Measurements from ENCODE around the gene NEU2. TPM values are rescaled to one million over a fixed set of nuclear protein-coding genes. Genes with fewer than 3 reads are reported as not detected.

The NEU2 gene
- total and polyA plus RNA-seq, 2 of the 13 experiments (the other 11 are each of a cell fraction or from before 2014, with no cell fraction given) = not detected

- TF ChIP-seq PATZ1 (CRISPR knock-in tag; IDR thresholded peaks at IDR 0.05) (no peak; the same call in 1 of the 2 replicates), ZSCAN29 (CRISPR knock-in tag; conservative IDR thresholded peaks at IDR 0.05) (no peak), ZFP82 (CRISPR knock-in tag; IDR thresholded peaks at IDR 0.05; ENCODE audit: borderline replicate concordance) (no peak), ZNF441 (CRISPR knock-in tag; IDR thresholded peaks at IDR 0.05; ENCODE audit: borderline replicate concordance) (no peak), MYNN (CRISPR knock-in tag; IDR thresholded peaks at IDR 0.05; ENCODE audit: low read depth) (no peak), MTA3 (CRISPR knock-in tag; IDR thresholded peaks at IDR 0.05) (no peak), CHCHD3 (CRISPR knock-in tag; IDR thresholded peaks at IDR 0.05) (no peak), BCL3 (CRISPR knock-in tag; IDR thresholded peaks at IDR 0.05) (no peak; the same call in 1 of the 2 replicates), ZNF652 (CRISPR knock-in tag; IDR thresholded peaks at IDR 0.05; ENCODE audit: borderline replicate concordance, low read depth) (no peak), ZNF501 (CRISPR knock-in tag; IDR thresholded peaks at IDR 0.05) (no peak), FOXC1 (CRISPR knock-in tag; IDR thresholded peaks at IDR 0.05; ENCODE audit: borderline replicate concordance) (no peak), GMEB1 (CRISPR knock-in tag; IDR thresholded peaks at IDR 0.05; ENCODE audit: borderline replicate concordance) (no peak), MXD1 (CRISPR knock-in tag; IDR thresholded peaks at IDR 0.05) (peak; percentile 66), ZBTB10 (CRISPR knock-in tag; IDR thresholded peaks at IDR 0.05; ENCODE audit: borderline replicate concordance) (no peak), MXD3 (CRISPR knock-in tag; IDR thresholded peaks at IDR 0.05) (no peak), MIER2 (CRISPR knock-in tag; IDR thresholded peaks at IDR 0.05) (no peak), ZNF33B (CRISPR knock-in tag; IDR thresholded peaks at IDR 0.05) (no peak), KMT2A (CRISPR knock-in tag; IDR thresholded peaks at IDR 0.05) (no peak), TIGD3 (CRISPR knock-in tag; IDR thresholded peaks at IDR 0.05; ENCODE audit: borderline replicate concordance) (no peak)
Measured at GRCh38 chr2:233060501-233060979, 28.1 kb downstream of the NEU2 start (continued).

Measured in HepG2 (cell line).